Neural cell (in vitro differentiated cells): ENCODE measurements around the gene PPM1L.

Experiments
- CTCF ChIP-seq: fragments of 450-650 bp; IDR thresholded peaks from 2 replicates; pipeline ENCODE4 v1.5.1; 2014; ENCODE audit warnings: antibody characterized with exemption, mild to moderate bottlenecking, moderate library complexity; ENCODE audit not compliant: poor library complexity, severe bottlenecking
- EP300 ChIP-seq: fragments of 450-650 bp; conservative IDR thresholded peaks from 2 replicates; pipeline ENCODE4 v1.6.1; 2014; ENCODE audit warnings: antibody characterized with exemption, mild to moderate bottlenecking, moderate library complexity; ENCODE audit not compliant: poor library complexity, severe bottlenecking
- EZH2 ChIP-seq: fragments of 200-600, 300-800 bp; shearing (Covaris generic), sonication (generic); IDR thresholded peaks from 2 replicates; pipeline ENCODE4 v1.6.1; 2014; ENCODE audit warnings: antibody characterized with exemption, low read length, borderline replicate concordance, mild to moderate bottlenecking; ENCODE audit not compliant: insufficient read depth, poor library complexity, severe bottlenecking
- POLR2AphosphoS5 ChIP-seq: IDR thresholded peaks from 2 replicates; pipeline ENCODE4 v1.6.1; 2012
- RAD21 ChIP-seq: fragments of 450-650 bp; conservative IDR thresholded peaks from 2 replicates; pipeline ENCODE4 v1.6.1; 2014; ENCODE audit warnings: antibody characterized with exemption, mild to moderate bottlenecking, moderate library complexity
- SMC3 ChIP-seq: fragments of 450-650 bp; conservative IDR thresholded peaks from 2 replicates; pipeline ENCODE4 v1.6.1; 2014; ENCODE audit warnings: antibody characterized with exemption, mild to moderate bottlenecking, moderate library complexity; ENCODE audit not compliant: poor library complexity

- TF ChIP-seq CTCF (no peak), POLR2AphosphoS5 (no peak), EP300 (no peak), EZH2 (no peak), SMC3 (no peak), RAD21 (no peak)
Observed at GRCh38 chr3:160747422-160747821, 8.6 kb upstream of the PPM1L start.
